Inflammatory macrophage treated with lipopolysaccharide for 4 hours (primary cell): ENCODE measurements around the gene CD180.
A peak's percentile ranks its signal among the peaks of the same experiment; 100 is the strongest.

Source experiments
- DNase-seq: peaks from one replicate; pipeline ENCODE4 v3.0.0-alpha.2; 2020

Gene CD180

DNA sequence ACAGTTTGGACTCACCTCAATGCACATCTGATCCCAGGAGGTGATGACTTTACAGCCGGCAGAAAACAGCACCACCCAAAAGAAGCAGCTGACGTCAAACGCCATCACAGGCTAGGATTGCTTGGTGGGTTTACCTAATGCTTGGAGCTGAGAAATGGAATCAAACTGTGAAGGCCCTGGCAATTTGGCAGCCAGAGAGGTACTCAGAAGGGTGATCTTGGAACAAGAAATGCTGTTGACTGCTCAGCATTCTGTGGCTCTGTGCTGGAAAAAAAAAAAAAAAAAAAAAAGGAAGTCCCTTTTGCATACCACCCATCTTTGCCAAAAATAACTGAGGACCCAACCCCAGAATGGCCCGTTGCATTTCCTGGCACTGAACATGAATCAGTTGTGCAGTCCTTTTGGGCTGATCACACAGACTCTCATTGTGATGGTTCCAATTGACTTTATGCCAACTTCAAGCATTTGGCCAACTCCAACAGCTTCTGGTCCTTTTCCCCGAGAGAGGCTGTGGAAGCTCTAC is at the start of gene CD180:
CD180 (minus strand) TSS at position 263 of the 523 bp plus-strand sequence; CDS start at position 105, 158 bp downstream.
- DNase-seq: no peak

DNA sequence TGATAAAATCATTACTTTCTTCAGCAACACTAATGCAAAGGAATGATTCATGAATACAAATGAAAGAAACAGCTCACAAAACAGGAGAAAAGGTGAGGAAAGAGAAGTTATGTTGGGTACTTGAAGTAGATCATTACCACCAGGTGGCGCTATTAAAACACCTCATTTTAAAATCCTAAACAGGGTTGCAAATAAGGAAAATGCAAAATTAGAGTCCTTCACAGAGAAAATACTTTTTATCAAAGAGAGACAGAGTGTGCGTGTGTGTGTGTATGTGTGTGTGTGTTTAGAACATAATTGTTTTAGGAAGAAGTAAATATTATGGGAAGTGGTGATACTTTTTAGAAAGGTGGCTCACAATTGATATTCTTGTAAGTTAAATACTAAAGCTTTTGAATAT is 49.5 kb upstream of the CD180 start:
- DNase-seq: peak; percentile 70

DNA sequence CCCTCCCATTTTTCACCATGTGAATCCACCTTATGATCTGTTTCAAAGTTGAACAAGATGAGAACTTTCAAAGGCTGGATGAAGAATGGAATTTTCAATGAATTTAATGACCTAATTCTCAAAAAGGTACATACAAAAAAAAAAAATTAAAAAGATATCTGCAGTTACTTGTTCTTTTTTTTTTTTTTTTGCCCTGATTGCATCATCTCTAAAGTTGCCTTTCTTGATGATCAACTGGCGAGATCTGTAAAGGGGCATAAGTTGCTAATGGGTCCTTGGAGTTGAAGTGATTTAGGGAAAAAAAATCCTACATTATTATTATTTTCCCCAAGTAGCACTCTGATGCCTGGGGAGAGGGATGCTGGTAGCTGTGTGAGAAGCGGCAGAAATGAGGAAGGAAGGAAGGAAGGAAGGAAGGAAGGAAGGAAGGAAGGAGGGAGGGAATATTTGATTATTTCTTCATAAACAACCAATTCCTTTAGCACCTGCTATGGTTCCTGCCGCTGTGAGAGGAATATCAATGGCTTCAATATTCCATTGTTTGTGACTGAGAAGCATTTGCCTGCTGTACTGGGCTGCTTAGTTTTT is 48.8 kb upstream of the CD180 start:
- no peak for DNase-seq

DNA sequence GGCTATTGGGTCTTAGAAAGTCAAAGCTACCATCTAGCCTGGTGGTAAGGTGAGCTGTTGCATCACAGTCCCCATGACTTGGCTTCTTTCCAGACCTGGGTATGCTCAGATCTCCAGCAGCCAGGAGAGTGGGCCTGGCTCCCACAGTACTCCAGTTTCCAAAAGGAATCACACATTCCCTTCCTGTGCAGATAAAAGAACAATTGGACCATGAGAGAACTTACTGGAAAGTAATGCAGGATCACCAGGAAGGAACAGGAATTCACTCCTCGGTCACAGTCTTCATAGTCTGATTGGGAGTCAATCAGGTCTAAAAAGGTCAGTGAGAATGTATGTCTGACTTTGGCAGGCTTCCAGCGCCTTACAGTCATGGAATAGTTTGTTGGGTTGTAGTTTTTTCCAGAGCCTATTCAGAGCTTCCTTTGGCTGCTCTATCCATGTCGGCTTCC is 47.8 kb upstream of the CD180 start:
- DNase-seq: no peak

DNA sequence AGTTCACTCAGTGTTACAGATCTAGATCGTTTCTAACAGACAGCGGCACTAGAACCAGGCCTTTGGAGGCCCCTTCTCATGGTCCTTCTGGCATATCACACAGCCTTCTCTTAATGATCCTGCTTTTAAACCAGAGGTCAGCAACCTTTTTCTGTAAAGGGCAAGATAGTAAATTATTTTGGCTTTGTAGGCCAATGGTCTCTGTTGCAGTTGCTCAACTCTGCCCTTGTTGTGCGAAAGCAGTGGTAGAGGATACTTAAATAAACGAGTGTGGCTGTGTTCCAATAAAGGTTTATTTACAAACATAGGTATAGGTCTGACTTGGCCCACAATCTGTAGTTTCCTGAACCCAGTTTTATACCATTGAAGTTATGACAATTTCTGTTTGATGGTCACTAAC is 47.3 kb upstream of the CD180 start:
- no peak for DNase-seq

DNA sequence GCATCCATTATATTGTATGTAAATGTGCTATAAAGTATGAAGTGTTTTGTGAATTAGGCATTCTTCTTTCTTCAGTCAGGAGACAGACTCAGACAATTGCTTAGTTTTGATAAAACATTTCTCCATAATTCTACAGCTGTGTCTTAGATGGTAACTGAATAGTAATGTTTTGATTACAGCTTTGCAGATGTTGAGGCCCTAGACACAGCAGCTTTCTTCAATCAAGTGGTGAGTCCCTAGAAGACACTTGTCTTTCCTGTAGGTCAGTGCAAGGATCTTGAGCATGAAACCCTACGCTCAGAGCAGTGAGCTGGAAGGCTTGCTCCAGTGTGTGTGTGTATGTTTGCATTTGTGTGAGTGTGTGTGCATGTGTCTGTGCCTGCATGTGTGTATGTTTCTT is 46.8 kb upstream of the CD180 start:
- no peak for DNase-seq

DNA sequence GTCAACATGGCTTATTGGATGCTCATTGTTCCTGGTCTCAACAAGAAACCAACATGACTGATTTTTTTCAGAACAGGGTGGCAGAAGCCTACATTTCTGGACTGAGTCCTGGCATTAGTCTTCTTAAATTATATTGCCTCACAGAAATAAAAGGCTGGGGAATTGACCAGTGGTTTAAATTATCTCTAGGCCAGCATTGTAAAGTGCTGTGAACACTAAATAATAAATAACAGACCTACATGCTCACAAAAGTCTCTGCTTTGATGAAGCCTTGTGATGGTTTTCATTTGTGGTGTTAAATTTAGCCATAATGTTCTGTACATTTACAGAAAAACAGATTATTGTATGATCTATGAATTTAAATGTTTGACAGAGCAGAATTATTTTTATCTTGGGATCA is 44.7 kb upstream of the CD180 start:
- no peak for DNase-seq

DNA sequence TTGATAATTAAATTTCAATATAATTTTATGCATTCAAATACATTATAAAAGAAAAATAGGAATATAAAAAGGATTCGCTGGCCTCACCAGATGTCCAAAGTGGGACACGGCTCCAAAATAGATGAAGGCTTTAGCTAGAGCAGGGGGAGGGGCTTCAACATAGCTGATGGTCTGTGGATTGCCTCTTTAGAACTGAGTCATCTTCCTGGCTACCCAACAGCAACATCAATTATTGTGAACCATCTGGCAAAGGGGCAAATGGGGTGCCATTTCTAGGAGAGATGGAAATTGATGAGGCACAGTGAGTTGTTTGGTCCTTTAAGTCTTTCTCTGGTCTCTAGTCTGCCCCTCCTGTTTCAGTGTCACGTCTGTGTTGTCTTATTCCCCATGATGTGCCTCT is 44.2 kb upstream of the CD180 start:
- DNase-seq: no peak

DNA sequence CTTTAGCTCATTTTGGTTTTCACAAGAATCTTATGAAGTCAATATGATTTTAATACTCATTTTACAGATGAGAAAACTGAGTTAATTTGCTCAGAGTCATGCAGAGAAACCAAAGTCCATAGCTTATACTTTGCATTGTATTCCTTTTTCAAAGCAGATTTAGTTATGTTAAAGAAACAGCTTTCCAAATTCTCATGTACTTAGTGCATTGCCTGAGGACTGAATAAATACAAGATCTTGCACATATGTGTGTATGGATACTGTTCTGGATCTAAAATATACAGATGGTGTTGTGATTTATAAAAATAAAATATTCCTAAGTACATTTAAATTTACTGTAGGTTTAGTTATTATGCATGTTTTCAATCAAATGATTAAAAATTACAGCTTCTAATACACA is 43.5 kb upstream of the CD180 start:
- DNase-seq: no peak

DNA sequence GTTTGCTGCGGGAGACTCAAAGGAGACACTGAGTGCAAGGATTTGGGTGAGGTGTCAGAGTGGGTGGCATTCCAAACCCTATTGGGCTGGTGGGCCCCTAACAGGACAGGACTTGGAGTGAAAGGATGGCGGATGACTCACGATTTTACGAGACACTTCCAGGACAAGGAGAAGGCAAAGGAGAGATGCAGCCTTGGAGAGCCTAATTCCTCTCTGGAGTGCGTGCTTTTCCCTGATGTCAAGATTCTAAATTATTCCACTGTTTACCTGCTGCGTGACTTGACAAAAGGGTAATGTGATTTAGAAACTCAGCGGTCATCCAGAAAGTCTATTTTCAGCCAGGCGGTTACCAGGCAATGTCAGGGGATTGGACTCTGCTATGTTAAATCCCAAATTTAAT is 41.6 kb upstream of the CD180 start:
- DNase-seq: no peak

DNA sequence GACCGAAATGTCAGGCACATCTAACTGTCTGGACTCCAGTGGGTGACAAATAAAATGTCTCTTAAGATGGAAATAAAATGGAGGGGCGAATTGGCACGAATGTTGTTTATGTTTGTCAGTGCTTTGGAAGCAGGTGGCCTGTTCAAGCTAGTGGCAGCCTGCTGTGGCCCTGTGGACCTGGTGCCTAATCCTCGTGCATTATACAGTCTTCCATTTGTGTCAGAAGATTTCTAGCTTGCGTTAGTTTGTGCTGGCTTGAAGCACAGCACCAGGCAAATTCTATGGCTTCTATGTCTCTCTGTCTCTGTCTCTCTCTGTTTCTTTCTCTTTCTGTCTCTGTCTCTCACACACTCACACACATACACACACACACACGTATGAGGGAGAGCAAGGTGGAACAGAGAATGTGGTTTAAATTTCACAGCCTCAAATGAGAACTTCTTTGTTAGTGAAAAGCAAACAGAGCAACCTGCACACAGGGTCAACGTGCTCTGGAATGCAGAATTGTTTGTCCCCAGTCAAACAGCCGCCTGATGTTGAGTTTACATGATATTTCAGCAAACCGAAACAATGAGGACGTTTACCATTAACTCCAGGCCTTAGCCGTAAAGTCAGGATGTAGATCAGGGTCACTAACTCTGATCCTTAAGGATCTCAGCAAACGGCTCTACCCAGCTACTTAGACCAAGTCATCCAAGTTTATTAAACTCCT is 39.0 kb upstream of the CD180 start:
- no peak for DNase-seq

DNA sequence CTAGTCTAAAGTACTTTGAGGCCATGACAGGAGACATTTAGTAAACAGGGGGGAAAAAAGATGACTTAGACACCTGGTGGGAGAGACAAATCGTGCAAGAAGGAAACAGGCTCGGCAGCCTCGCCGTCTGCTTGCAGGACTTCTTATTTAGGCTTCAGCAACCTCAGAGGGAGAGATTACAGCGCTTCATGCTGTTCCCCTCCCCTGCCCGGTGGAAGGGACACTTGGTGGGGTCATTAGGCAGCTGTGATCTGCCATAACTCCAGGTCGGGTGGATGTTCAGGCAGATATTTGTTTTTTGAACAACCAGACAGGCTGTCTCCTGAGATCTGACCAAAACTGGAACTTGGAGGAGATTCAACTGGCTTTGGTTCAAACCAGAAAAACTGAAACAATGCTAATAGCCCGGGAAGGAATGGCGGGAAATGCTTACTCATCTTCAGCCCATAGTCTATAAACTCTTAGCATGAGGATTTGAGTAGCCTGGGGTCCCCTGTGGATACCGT is 38.1 kb upstream of the CD180 start:
- no peak for DNase-seq

DNA sequence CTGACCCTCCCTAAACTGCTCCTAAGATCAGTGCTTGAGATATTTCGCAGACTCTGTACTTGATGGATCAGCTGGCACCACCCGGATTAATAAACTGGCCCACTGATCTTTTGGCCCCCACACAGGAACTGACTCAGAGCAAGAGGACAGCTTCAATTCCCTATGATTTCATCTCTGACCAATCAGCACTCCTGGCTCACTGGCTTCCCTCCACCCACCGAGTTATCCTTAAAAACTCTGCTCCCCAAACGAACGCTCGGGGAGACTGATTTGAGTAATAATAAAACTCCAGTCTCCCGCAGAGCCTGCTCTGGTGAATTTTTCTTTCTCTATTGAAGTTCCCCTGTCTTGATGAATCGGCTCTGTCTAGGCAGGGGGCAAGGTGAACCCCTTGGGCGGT is 36.5 kb upstream of the CD180 start:
- DNase-seq: no peak

DNA sequence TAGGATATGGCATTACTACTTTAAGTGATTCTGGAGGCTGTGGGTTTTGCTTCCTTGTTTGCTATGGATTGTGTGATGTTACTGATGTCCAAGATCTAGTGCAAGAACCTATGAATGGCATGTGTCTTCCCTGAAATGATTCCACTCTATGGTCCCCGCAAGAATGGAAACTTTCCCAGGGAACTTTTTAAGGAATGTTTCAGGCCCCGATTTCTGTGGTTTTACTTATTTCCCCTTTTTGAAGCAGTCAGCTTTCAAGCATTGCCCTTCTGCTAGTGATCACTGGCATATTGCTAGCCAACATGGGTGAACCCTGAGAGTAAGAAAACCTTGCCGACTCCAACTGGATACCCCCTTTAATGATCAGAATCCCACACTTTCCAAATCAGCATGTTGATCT is 26.6 kb upstream of the CD180 start:
- DNase-seq: peak; percentile 48

DNA sequence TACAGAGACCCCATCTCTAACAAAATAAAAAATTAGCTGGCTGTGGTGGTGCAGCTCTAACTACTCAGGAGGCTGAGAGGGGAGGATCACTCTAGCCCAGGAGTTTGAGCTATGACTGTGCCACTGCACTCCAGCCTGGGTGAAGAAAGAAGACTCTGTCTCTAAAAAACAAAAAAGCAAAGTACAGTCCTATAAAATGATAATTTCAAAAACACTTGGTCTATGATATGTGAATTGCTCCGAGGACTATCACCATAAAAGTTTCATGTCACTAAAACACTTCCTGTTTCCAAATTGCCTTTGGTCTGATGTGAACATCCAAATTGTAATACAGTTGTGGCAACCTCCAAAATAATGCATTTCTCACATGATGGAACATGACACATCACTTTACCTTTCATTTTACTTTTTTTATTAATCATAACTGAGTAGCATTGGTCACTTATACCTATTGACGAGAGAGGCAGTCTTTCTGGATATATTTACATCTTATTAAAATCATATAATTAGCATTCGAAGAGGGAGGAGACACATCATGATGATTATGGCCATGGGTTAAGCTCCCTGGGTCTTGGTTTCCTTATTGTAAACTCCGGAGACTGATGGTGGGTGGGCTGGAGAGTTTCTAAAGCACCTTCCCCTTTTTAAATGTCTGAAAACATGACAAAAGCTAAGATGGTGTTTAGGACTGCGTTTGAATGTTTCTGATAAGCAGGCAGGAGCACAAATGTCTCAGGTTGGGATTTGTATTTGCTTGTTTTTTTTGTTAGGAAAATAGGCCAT is 25.8 kb upstream of the CD180 start:
- DNase-seq: peak; percentile 71

DNA sequence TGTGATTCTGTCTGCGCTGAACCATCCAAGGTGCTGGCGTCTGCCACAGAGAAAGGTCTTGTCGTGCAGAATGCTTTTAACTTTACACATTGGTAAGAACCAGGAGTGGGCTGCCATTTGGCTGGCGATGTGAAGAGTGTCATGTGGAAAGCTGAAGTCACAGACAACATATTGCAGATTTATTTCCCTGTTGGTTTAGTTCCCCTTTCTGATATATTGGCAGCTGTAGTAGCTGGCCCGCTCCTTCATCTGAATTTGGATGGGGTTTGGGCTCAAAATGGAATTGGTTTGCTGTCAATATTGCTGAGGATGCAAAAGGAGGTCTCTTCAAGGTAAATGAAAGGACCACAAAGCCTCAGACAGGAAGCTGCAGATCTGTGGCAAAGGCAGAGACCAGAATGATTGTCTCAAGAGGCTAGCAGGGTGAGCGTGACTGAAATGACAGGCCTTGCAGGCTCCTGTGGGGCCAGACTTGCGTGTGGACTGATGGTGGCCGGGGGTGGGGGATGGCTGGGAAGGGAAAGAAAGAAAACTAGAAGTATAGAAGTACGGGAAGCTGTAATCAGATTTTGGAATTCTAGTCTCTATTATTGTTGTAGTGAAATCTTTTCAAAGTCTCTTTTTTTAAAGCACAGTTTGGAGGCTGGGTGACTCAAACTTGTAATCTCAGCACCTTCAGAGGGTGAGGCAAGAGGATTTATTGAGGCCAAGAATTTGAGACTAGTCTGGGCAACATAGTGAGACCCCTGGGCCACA is 25.1 kb upstream of the CD180 start:
- peak; percentile 81 for DNase-seq

DNA sequence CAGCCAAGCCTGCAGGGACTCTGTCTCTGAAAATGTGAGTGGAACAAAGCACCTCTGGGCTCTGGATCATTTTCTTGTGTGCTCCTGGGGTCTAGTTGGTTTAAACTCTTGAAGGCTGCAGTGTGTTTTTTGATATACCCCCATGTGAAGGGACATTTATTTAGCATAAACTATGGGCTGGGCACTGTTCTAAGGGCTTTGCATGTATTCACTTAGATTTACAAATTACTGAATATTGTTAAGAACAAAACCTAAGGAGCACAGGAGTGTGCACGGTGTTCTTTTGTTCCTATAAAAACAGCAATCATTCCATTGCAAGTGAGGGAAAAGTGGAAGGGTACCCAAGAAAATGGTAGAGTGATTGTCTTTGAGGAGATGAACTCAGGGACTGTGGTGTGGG is 20.0 kb upstream of the CD180 start:
- DNase-seq: no peak

DNA sequence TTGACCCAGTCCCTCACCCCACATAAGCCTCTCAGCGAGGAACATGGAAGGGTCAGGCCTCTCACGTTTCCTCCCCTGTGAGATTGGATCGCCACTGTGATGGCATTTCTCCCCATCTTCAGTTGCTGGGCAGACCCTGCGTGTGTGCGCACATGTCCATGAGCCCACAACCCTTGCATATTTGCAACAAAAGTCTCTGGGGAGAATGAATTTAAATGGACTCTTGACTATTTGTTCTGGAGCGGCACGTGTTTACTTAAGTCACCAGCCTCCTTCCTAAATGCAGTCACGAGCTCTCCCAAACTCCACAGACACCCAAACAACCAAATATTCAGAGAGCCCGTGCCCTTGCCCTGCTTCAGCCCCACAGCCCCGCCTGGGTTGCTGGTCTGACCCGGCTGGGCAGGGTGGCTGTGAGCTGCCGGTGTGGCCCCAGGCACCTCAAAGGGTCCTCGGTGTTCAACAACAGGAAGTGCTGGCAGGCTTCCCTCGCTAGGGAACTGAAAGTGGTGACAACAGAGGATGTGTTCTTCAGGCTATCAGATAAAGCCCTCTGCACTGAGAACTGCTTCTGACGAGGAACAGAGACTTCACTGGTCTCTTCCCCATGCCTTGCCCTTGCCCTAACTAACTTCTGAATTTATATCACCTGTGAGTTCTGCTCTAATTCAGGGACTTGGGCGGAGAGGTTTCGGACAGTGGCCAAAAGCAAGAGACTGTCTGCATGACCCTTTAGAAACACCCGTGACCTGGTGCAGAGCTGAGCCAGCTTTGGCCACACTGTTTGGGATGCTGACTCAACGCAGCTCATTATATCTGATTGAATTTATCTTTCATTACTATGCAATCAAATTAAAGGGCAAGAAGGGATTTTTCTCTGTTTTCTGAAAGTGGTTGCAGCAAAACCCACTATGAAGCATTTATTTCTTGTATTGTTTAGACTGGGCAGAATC is 19.2 kb upstream of the CD180 start:
- peak; percentile 87 for DNase-seq

DNA sequence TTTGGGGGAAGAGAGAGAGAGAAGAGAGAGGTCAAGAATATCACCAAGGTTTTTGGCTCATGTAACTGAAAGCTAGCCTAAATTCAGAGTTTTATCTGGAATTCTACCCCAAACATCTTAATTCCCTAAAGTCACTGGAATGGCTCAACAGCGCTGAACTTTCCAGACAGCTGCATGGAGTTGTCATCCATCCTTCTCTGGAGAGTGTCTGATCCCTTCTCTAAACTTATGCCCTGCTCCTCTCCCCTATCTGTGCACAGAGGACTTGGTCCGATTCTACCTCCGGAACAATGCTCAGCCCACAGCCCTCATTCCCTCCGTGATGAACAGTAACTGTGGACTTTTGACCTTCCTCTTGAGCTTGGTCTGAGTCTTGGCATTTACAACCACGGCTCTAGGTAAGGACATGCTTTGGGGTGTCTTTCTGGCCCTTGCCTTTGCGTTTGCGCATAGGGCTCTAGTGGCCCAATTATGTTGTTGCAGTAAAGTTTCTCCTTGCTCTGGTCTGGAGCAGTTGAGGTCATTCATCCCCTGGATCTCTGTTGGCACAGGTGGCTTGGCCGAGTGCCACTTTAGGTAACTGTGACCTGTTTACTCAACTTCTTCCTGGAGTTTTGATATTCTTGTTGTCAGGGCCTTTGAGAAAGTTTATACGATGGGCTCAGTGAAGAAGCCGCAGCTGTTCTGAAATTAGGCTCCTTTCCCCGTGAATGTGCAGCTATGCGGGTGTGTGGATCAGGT is 18.3 kb upstream of the CD180 start:
- DNase-seq: no peak

DNA sequence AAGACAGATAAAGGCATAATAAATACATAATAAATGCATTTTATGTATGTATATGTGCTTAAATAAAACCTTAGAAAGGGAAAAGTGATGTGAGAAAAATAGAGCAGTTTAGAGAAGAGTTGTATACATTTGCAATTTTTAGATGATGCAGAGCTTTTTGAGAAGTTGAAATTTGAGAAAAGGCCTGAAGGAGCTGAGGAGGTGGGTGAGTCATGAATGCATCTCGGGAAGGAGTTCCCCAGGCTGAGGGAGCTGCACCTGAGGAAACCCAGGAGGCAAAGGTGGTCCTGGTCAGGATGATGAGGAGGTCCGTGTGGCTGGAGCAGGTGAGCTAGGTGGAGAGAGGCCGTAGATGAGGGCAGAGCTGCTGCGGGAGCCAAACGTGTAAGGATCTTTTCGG is 17.4 kb upstream of the CD180 start:
- no peak for DNase-seq

DNA sequence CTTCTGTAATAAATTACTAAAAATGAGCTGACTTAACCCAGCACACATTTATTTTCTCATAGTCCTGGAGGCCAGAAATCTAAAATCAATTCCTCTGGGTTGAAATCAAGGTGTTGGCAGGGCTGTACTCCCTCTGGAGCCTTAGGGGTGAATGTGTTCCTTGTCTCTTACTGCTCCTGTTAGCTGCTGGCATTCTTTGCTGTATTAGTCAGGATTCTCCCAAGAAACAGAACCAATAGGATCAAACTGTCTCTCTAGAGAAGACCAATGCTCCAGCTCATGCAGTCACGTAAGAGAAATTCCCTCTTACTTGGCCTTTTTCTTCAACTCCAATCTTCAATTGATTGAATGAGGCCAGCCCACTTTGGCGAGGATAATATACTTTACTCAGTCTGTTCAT is 15.3 kb upstream of the CD180 start:
- DNase-seq: no peak
